ENCODE results near the gene ANKIB1.

DNA sequence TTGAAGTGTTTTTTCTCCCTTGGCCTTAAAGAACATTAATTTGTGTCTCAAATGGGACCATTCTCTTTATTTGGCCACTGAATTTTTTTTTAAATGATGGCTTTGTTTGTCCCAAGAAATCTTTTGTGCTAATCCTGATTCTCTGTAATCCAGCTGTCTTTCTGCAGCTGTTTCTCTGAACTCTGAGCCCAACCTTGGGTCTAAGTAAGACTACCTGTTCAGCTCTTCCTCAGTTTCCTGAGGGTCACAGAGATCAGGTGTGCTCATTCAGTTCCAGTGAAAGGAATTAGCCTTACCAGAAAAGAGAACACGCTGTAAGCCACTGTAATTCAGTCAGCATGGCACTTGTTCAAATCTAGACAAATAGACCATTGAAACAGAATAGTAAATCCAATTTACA, 94.2 kb downstream of the ANKIB1 start:
- TF ChIP-seq, protein P1, sequence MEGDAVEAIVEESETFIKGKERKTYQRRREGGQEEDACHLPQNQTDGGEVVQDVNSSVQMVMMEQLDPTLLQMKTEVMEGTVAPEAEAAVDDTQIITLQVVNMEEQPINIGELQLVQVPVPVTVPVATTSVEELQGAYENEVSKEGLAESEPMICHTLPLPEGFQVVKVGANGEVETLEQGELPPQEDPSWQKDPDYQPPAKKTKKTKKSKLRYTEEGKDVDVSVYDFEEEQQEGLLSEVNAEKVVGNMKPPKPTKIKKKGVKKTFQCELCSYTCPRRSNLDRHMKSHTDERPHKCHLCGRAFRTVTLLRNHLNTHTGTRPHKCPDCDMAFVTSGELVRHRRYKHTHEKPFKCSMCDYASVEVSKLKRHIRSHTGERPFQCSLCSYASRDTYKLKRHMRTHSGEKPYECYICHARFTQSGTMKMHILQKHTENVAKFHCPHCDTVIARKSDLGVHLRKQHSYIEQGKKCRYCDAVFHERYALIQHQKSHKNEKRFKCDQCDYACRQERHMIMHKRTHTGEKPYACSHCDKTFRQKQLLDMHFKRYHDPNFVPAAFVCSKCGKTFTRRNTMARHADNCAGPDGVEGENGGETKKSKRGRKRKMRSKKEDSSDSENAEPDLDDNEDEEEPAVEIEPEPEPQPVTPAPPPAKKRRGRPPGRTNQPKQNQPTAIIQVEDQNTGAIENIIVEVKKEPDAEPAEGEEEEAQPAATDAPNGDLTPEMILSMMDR (IDR thresholded peaks at IDR 0.05): no peak
- TF ChIP-seq EZH2 (IDR thresholded peaks at IDR 0.05): no peak

All from neural progenitor cell (in vitro differentiated cells).